HTR-8/SVneo (cell line): ENCODE results near the gene IFNL4.
A peak's percentile ranks its signal among the peaks of the same experiment; 100 is the strongest.
"Not testable (repeated sequence)": the region's sequence is repeated elsewhere in the genome, so short reads cannot be mapped to it uniquely, and the experiment has no call there.

Experiments
- DNase-seq: peaks from one replicate; pipeline ENCODE4 v3.0.0; 2011; ENCODE audit warnings: low spot score, mixed read lengths; ENCODE audit not compliant: insufficient read length
- FAIRE-seq: peaks from 2 replicates; lab custom pipeline; 2011; peaks lifted over from hg19 to GRCh38; lab: Jason Lieb, UNC

The IFNL4 gene

GRCh38 chr19:39232708-39233107, 15.9 kb downstream of the IFNL4 start:
- FAIRE-seq = peak; percentile 28
- DNase-seq = no peak

- FAIRE-seq = no peak
Measured at GRCh38 chr19:39230096-39230764, 18.4 kb downstream of the IFNL4 start.

GRCh38 chr19:39224910-39225309, 23.7 kb downstream of the IFNL4 start:
- DNase-seq (no peak), FAIRE-seq (no peak)

More at GRCh38 chr19:39230096-39230764, 18.4 kb downstream of the IFNL4 start:
- DNase-seq = no peak

- DNase-seq (peak; percentile 49), FAIRE-seq (no peak)
Measured at GRCh38 chr19:39223703-39224279, 24.9 kb downstream of the IFNL4 start.

- not testable (repeated sequence) for FAIRE-seq, DNase-seq
Measured at GRCh38 chr19:39219108-39219507, 29.5 kb downstream of the IFNL4 start.

GRCh38 chr19:39218230-39219007, 30.2 kb downstream of the IFNL4 start:
- no peak for FAIRE-seq
- no peak for DNase-seq

- no peak for DNase-seq
- FAIRE-seq = no peak
Measured at GRCh38 chr19:39217094-39217493, 31.6 kb downstream of the IFNL4 start.

GRCh38 chr19:39215323-39215722, 33.3 kb downstream of the IFNL4 start:
- not testable (repeated sequence) for FAIRE-seq, DNase-seq

- DNase-seq (no peak), FAIRE-seq (no peak)
Measured at GRCh38 chr19:39212375-39212742, 36.3 kb downstream of the IFNL4 start.

- FAIRE-seq (no peak), DNase-seq (no peak)
Measured at GRCh38 chr19:39211731-39212374, 36.8 kb downstream of the IFNL4 start.

GRCh38 chr19:39209196-39209595, 39.5 kb downstream of the IFNL4 start:
- DNase-seq (no peak), FAIRE-seq (no peak)

- DNase-seq = no peak
- peak; percentile 44 for FAIRE-seq
Measured at GRCh38 chr19:39208175-39208795, 40.4 kb downstream of the IFNL4 start.

GRCh38 chr19:39207293-39207836, 41.3 kb downstream of the IFNL4 start:
- FAIRE-seq (no peak), DNase-seq (no peak)

GRCh38 chr19:39206122-39206521, 42.5 kb downstream of the IFNL4 start:
- no peak for FAIRE-seq

GRCh38 chr19:39205449-39205764, 43.2 kb downstream of the IFNL4 start:
- FAIRE-seq (no peak), DNase-seq (no peak)

More at GRCh38 chr19:39206122-39206521, 42.5 kb downstream of the IFNL4 start:
- DNase-seq = no peak

- DNase-seq (no peak), FAIRE-seq (no peak)
Measured at GRCh38 chr19:39203372-39204341, 45.0 kb downstream of the IFNL4 start, which contains the start of gene SYCN. TSS of gene SYCN (minus strand) at chr19:39204263. CDS start at chr19:39204254, 9 bp downstream.

GRCh38 chr19:39202998-39203355, 45.7 kb downstream of the IFNL4 start:
- no peak for DNase-seq
- no peak for FAIRE-seq

- DNase-seq (no peak), FAIRE-seq (no peak)
Measured at GRCh38 chr19:39200803-39201115, 47.9 kb downstream of the IFNL4 start.
